GM21786 (cell line): ENCODE measurements around the gene PSME2.

Experiments used
- ATAC-seq: cut with Tn5 transposase; IDR thresholded peaks from one replicate; pipeline ENCODE4 v1.9.1; 2021; ENCODE audit not compliant: unreplicated experiment

Gene PSME2

DNA sequence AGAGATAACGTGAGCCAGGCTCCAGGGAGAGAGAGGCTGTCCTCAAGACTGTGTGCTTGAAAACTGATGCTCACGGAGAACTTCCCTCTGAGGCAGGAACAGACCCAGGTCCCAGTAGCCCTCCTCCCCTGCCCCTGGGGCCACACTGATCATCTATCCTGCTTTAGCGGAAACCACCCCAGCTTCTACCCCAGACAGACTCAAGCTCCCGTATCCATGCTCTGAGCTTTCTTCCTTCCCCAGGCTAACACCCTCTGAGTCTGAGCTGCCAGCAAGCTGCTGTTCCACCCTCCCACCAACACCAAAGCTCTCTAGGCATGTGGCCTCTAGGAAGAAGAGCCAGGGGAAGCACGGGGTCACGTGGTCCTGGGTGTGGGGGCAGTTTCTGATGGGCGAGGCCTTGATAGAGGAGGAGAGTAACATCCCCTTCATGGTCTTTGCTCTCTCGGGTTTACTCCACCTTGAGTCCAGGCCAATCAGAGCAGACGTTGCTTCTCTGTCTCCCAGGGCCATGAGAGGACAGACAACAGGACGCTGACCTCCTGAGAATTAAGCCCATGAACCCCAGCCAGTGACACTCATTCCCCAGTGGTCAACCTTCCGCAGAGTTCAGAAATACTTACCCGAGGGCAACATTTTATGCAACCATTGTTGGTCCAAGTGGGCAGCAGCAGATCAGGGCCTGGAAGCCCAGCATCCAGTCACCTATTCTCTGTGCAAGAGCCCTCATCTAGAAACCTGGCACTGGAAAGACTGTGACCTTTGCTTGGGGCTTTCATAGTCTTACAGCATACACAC is 50.9 kb downstream of the PSME2 start:
- ATAC-seq = peak; percentile 72

GRCh38 chr14:24094841-24095270 is 51.6 kb downstream of the PSME2 start:
- no peak for ATAC-seq

GRCh38 chr14:24093901-24094840 is 52.2 kb downstream of the PSME2 start, which contains the start of gene PCK2:
TSS of gene PCK2 (plus strand) at chr14:24094311. CDS start at chr14:24094406, 95 bp downstream.
- ATAC-seq = peak; percentile 51
